Measurements from ENCODE around the gene KIF20B.
"Not testable (repeated sequence)": the region's sequence is repeated elsewhere in the genome, so short reads cannot be mapped to it uniquely, and the experiment has no call there.

The KIF20B gene

GRCh38 chr10:89693176-89693575 is 8.2 kb upstream of the KIF20B start:
- no peak for DNase-seq

GRCh38 chr10:89695307-89695706 is 6.1 kb upstream of the KIF20B start:
- no peak for DNase-seq

GRCh38 chr10:89697946-89698345 is 3.4 kb upstream of the KIF20B start:
- no peak for DNase-seq

GRCh38 chr10:89699581-89700064 is 1.8 kb upstream of the KIF20B start:
- DNase-seq, result no peak

- no peak for DNase-seq
These were observed 508 bp upstream of the KIF20B start for GRCh38 chr10:89700923-89701241.

- no peak for DNase-seq
These were observed 711 bp downstream of the KIF20B start for GRCh38 chr10:89702121-89702480.

GRCh38 chr10:89705466-89705865 is 4.1 kb downstream of the KIF20B start:
- no peak for DNase-seq

GRCh38 chr10:89706011-89706410 is 4.6 kb downstream of the KIF20B start:
- no peak for DNase-seq

- no peak for DNase-seq
These were observed 6.0 kb downstream of the KIF20B start for GRCh38 chr10:89707372-89707771.

- no peak for DNase-seq
These were observed 9.4 kb downstream of the KIF20B start for GRCh38 chr10:89710753-89711152.

- DNase-seq, result no peak
These were observed 33.2 kb downstream of the KIF20B start for GRCh38 chr10:89734616-89735015.

GRCh38 chr10:89738551-89739209 is 37.3 kb downstream of the KIF20B start:
- no peak for DNase-seq

- no peak for DNase-seq
These were observed 39.9 kb downstream of the KIF20B start for GRCh38 chr10:89741126-89741762.

- DNase-seq, result no peak
These were observed 42.6 kb downstream of the KIF20B start for GRCh38 chr10:89744026-89744425.

- no peak for DNase-seq
These were observed 44.5 kb downstream of the KIF20B start for GRCh38 chr10:89745903-89746302.

GRCh38 chr10:89750441-89750840 is 49.1 kb downstream of the KIF20B start:
- no peak for DNase-seq

- no peak for DNase-seq
These were observed 54.0 kb downstream of the KIF20B start for GRCh38 chr10:89755374-89755773.

GRCh38 chr10:89759531-89759930 is 58.1 kb downstream of the KIF20B start:
- DNase-seq, result no peak

GRCh38 chr10:89763671-89764070 is 62.3 kb downstream of the KIF20B start:
- not testable (repeated sequence) for DNase-seq

GRCh38 chr10:89771684-89772083 is 70.3 kb downstream of the KIF20B start:
- DNase-seq, result no peak

GRCh38 chr10:89773081-89773480 is 71.7 kb downstream of the KIF20B start:
- DNase-seq, result no peak

- no peak for DNase-seq
These were observed 75.3 kb downstream of the KIF20B start for GRCh38 chr10:89776665-89777064.

- no peak for DNase-seq
These were observed 81.1 kb downstream of the KIF20B start for GRCh38 chr10:89782470-89782869.

- no peak for DNase-seq
These were observed 82.0 kb downstream of the KIF20B start for GRCh38 chr10:89783406-89783805.

GRCh38 chr10:89785095-89785494 is 83.7 kb downstream of the KIF20B start:
- no peak for DNase-seq
